Natural killer cell (primary cell): Measurements from ENCODE around the gene ITGB4. TPM values are rescaled to one million over a fixed set of nuclear protein-coding genes. Genes with fewer than 3 reads are reported as not detected.
A peak's percentile ranks its signal among the peaks of the same experiment; 100 is the strongest.

Source experiments
- ATAC-seq, 3 donors: fragments of 150-1000 bp in 2 of 3; fragments of 200-7000 bp in 1 of 3; cut with Tn5 transposase; 1 replicate in 1 of 3; 2 replicates in 2 of 3; pipeline ENCODE4 v1.10.0; 2021; ENCODE audit warnings: mild to moderate bottlenecking in 2 of 3, moderate library complexity in 2 of 3
- DNase-seq, 2 donors: peaks; one replicate each; pipeline versions ENCODE4 v3.0.0 to v3.0.0-alpha.2; 2013 to 2021; ENCODE audit warnings: mixed read lengths in 1 of 2
- H3K27ac ChIP-seq: one replicate; pipeline ENCODE4 v1.5.1; 2013; ENCODE audit warnings: mild to moderate bottlenecking, low read length
- H3K27me3 ChIP-seq: one replicate; pipeline ENCODE4 v1.6.1; 2013; ENCODE audit warnings: low read length; ENCODE audit not compliant: control insufficient read depth, insufficient read depth
- H3K36me3 ChIP-seq: one replicate; pipeline ENCODE4 v1.6.1; 2013; ENCODE audit warnings: low read length; ENCODE audit not compliant: control insufficient read depth, insufficient read depth
- H3K4me1 ChIP-seq: one replicate; pipeline ENCODE4 v1.6.1; 2013; ENCODE audit warnings: low read length; ENCODE audit not compliant: control insufficient read depth, insufficient read depth
- H3K4me3 ChIP-seq: one replicate; pipeline ENCODE4 v1.5.1; 2013; ENCODE audit warnings: low read length
- H3K9me3 ChIP-seq: one replicate; pipeline ENCODE4 v1.6.1; 2013; ENCODE audit warnings: low read length; ENCODE audit not compliant: control insufficient read depth, insufficient read depth
- H3K27ac Mint-ChIP-seq, 2 donors: one replicate each; pipeline ENCODE4 v1.8.0; 2022; ENCODE audit warnings: mild to moderate bottlenecking in 2 of 2, mixed read lengths in 2 of 2, moderate library complexity in 1 of 2
- H3K27me3 Mint-ChIP-seq, 2 donors: one replicate each; pipeline ENCODE4 v1.8.0; 2022; ENCODE audit warnings: low read depth in 2 of 2, mixed read lengths in 2 of 2
- H3K36me3 Mint-ChIP-seq: one replicate; pipeline ENCODE4 v1.8.0; 2022; ENCODE audit warnings: mixed read lengths
- H3K4me1 Mint-ChIP-seq, 2 donors: one replicate each; pipeline ENCODE4 v1.8.0; 2022; ENCODE audit warnings: mixed read lengths in 2 of 2
- H3K4me3 Mint-ChIP-seq: one replicate; pipeline ENCODE4 v1.8.0; 2022; ENCODE audit warnings: mild to moderate bottlenecking, moderate library complexity, mixed read lengths
- H3K9me3 Mint-ChIP-seq, 2 donors: one replicate each; pipeline ENCODE4 v1.8.0; 2022; ENCODE audit warnings: mixed read lengths in 2 of 2
- CTCF ChIP-seq: fragments of 200-600 bp; IDR thresholded peaks from one replicate; pipeline ENCODE4 v1.8.0; 2022; ENCODE audit warnings: antibody characterized with exemption
- WGBS: methylation state at CpG from one replicate; pipeline ENCODE4 v1.1.7; 2013; ENCODE audit warnings: missing lambda C conversion rate; ENCODE audit not compliant: insufficient coverage; 5-methylcytosine and 5-hydroxymethylcytosine counted together
- intact Hi-C: fragments of 100-400 bp; cut with micrococcal nuclease; formaldehyde crosslinking; loops from one replicate; pipeline ENCODE4 v1.14.2; 2022
- total RNA-seq, 4 donors: library from RNA; stranded (reverse); fragments of 120-200 nt in 1 of 4; gene quantifications; one replicate each; pipeline versions ENCODE4 v1.2.3 to v1.2.4, GENCODE V29; 2013 to 2022

Gene ITGB4
- total RNA-seq, 3 donors from 2014 or later (not counting 1 experiment from before 2014, with no cell fraction given): 0.38 to 1.0 (median 0.68) TPM

GRCh38 chr17:75754378-75755204, 33.3 kb downstream of the ITGB4 start:
- Mint-ChIP-seq H3K4me3 (peak overlapping the region; percentile 77), H3K36me3 (no peaks in the 10 kb centered on the region), H3K27me3 (no peaks in the 10 kb centered on the region), H3K27ac (peak overlapping the region in 1 of 2 donors; percentile 71), H3K4me1 (peaks cover 11 to 14% of the 10 kb centered on the region in 2 donors), H3K9me3 (no peaks in the 10 kb centered on the region)
- peaks cover under 1% of the 10 kb centered on the region for H3K36me3 ChIP-seq
- H3K9me3 ChIP-seq: no peaks in the 10 kb centered on the region
- 85% methylated on average over 27 of the region's 27 CpGs for WGBS
- no peak overlapping the region for H3K27ac ChIP-seq
- DNase-seq: no peak
- TF ChIP-seq CTCF: no peak
- H3K4me3 ChIP-seq: no peak overlapping the region
- intact Hi-C loops: no loop called here
- H3K27me3 ChIP-seq: no peaks in the 10 kb centered on the region
- peaks cover 31% of the 10 kb centered on the region for H3K4me1 ChIP-seq
- ATAC-seq: no peak

DNA sequence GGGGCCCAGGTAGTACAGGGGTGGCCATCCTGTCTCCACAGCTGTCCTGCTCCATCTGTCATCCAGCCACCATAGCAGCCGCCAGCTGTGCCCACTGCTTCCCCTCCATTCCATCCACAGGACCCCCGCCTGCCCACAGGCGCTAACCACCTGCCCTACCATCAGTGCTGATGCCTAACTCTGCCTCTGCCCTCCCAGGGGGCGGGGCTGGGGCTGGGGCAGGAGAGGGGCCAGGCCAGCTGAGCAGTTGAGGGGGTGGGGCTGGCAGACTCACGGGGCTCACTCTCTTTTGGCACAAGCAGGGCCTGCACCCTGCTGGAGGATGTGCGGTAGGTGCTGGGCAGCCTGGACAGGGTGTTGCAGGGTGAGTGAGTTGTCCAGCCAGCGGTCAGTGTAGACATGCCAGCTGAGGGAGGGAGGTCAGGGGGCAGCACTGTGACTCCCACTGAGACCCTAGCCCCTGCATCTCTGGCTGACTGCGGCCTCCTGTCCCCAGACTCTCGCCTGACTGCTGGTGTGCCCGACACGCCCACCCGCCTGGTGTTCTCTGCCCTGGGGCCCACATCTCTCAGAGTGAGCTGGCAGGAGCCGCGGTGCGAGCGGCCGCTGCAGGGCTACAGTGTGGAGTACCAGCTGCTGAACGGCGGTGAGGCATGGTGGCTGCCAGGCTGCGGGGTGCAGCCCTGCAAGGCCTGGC, 34.1 kb downstream of the ITGB4 start:
- Mint-ChIP-seq H3K4me1 (peaks cover 5 to 8% of the 10 kb centered on the region in 2 donors), H3K36me3 (no peaks in the 10 kb centered on the region), H3K27me3 (no peaks in the 10 kb centered on the region), H3K9me3 (no peaks in the 10 kb centered on the region), H3K27ac (peak overlapping the region in 1 of 2 donors; percentile 71), H3K4me3 (peak overlapping the region; percentile 77)
- H3K27ac ChIP-seq: no peak overlapping the region
- ATAC-seq (no peak), DNase-seq (no peak)
- 81% methylated on average over 20 of the region's 20 CpGs for WGBS
- intact Hi-C loops: no loop called here
- peaks cover 24% of the 10 kb centered on the region for H3K4me1 ChIP-seq
- peaks cover 4% of the 10 kb centered on the region for H3K36me3 ChIP-seq
- no peaks in the 10 kb centered on the region for H3K27me3 ChIP-seq
- H3K9me3 ChIP-seq: no peaks in the 10 kb centered on the region
- no peak for TF ChIP-seq CTCF
- no peak overlapping the region for H3K4me3 ChIP-seq

DNA sequence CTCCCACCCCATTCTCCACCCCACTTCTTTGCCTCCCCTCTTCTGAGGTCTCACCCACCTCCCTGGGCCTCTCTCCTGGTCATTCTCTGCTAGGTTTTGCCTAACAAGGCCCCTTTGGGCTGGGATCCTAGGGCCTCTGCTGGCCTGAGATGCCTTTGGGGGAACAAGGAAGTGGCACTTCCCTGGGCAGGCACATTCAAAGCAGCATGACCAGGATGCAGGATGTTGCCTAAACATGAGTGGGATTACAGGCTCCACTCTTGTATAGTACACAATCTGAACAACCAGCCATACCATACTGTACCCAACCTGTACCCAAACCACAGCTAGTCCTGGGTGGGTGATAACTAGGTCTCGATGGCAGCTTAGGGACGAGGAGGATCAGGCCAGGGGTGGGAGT, 34.7 kb downstream of the ITGB4 start:
- Histone ChIP-seq H3K9me3 (no peaks in the 10 kb centered on the region), H3K36me3 (peaks cover 4% of the 10 kb centered on the region), H3K27ac (no peak overlapping the region), H3K4me3 (no peak overlapping the region), H3K27me3 (no peaks in the 10 kb centered on the region), H3K4me1 (peaks cover 24% of the 10 kb centered on the region)
- H3K27me3 Mint-ChIP-seq: no peaks in the 10 kb centered on the region
- no peak overlapping the region for H3K4me3 Mint-ChIP-seq
- peaks cover 5 to 8% of the 10 kb centered on the region in 2 donors for H3K4me1 Mint-ChIP-seq
- TF ChIP-seq CTCF: no peak
- no peak for ATAC-seq
- intact Hi-C loops: no loop called here
- no peaks in the 10 kb centered on the region for H3K36me3 Mint-ChIP-seq
- 100% methylated on average over 2 of the region's 2 CpGs for WGBS
- no peak for DNase-seq
- H3K9me3 Mint-ChIP-seq: no peaks in the 10 kb centered on the region
- no peak overlapping the region for H3K27ac Mint-ChIP-seq
